SIG-M5 (cell line): Measurements from ENCODE around the gene TBC1D22B.

Experiments used
- DNase-seq: peaks from one replicate; lab custom pipeline; 2025; lab: John Stamatoyannopoulos, UW

Gene TBC1D22B

DNA sequence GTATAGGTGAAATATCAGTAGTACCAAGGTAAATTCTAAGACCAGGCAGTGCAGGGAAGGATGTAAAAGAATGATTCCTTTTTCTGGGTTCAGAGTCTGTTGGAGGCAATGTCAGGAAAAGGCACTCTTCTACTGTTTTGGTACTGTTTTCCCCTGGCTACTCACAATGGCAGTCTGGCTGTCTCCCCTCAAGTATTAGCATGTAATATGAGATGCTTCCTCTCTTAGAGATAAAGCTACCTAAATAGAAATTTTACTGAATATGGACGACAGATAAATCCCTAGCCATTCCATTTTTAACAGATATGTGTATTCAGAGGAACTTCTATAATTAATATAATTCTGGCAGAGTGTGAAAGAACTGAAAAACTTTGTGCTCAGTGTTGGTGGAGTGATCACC is 99.7 kb downstream of the TBC1D22B start:
- no peak for DNase-seq

DNA sequence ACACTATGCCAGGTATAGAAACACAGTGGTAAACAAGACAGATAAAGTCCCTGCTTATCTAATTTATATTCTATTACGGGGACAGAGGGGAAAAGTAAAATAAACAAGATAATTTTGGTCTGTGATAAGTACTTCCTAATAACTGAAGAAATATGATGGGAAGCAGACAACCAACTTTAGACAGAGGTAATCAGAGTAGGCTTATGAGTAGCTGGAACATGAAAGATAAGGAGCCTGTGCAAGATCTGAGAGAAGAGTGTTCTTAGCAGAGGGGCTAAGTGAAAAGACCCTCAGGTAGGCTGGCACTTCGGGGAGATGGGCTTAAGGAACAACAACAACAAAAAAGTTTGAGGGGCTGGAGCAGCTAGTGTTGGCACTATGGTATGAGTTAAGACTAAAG is 100.3 kb downstream of the TBC1D22B start:
- DNase-seq, result no peak

DNA sequence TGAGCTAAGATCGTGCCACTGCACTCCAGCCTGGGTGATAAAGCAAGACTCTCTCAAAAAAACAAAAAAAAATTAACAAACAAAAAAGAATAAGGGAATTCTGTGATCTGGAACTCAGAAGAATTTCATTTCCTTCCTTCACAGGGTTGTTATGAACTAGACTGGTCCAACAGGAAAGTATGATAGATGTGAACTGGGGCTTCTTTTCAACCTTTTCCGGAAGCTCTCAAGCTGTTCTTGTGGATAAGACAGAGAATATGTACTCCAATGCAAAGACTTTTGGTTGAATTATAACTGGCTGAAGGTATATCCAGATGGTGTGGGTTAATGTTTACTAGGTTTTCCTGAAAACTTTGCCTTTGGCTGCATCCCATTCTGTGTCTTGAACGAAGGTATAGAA is 101.5 kb downstream of the TBC1D22B start:
- DNase-seq, result no peak

DNA sequence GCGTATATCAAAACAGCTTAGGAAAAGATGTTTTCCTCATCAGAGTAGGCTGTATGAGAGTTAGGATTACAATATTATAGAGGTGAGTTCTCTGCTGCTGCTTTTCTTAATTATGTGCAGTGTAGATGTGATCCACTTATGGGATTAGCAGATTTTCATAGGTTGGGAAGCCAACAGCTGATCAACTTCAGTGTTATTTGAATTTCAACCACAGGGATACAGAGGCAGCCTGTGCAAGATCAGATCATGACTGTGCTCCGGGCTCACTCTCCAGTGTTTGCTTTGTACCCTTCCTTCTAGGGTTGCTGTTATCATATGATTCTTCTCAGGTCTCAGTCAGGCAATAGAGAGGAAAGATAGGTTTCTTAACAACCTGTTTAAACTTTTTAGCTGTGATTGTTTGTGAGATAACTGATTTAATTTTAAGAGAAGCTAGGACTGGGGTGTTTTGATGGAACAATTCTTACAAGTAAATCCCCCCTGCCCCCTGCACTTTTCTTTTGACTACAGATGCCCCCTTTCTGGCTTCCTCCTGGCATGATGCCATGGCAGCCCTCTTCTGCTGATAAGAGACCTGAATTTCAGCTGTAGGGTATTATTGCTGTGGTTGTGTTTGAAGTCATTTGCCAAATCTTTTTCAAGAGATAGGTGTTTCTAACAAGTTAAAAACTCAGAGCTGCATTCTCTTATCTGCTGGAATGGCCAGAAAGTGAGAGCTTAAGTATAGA is 104.7 kb downstream of the TBC1D22B start:
- DNase-seq, result no peak

DNA sequence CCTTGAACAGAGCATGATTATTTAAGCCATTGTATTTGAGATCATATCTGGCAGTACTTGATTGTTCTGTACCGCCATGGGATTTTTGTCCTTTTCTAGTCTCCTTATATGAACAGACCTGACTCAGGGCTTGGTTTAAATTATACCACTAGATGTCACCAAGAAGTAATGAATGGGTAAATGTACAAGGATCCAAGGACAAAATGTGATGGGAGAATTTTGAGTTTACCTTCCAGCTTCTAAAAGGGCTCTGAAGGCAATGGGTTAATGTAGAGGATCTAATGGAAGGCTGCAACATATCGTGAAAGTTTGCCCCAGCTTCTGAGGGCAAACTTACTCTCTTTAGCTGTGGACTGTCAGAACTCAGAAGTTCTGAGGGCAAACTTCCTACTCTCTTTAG is 108.2 kb downstream of the TBC1D22B start:
- DNase-seq, result no peak

DNA sequence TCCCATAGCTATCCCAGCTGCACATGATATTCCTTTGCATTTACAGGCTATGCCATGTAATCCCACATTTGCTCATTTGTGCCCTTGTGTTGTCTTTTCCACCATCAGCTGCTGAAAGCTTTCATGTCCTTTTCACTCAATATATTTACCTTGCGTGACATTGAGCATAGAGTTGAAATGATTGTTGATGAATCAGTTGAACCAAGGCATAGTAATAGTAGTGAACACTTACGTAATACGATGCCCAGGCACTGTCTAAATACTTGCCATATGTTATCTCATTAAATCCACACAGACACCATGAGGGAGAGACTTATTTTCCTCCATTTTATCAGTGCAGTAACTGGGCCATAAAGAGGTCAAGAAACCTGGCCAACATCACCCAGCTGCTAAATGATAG is 109.3 kb downstream of the TBC1D22B start:
- DNase-seq, result no peak

DNA sequence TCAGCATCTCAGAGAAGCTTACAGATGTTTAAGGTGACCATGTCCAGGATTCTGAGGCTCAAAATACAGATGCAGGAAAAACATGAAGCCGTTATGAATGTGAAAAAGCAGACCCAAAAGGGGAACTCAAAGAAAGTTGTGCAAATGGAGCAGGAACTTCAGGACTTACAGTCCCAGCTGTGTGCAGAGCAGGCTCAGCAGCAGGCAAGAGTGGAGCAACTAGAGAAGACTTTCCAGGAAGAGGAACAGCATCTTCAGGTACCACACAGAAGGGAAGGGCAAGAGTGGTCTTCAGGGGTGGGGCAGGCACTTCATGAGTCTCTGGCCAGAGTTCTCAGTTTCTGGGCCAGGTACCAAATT is 111.4 kb downstream of the TBC1D22B start:
- no peak for DNase-seq

DNA sequence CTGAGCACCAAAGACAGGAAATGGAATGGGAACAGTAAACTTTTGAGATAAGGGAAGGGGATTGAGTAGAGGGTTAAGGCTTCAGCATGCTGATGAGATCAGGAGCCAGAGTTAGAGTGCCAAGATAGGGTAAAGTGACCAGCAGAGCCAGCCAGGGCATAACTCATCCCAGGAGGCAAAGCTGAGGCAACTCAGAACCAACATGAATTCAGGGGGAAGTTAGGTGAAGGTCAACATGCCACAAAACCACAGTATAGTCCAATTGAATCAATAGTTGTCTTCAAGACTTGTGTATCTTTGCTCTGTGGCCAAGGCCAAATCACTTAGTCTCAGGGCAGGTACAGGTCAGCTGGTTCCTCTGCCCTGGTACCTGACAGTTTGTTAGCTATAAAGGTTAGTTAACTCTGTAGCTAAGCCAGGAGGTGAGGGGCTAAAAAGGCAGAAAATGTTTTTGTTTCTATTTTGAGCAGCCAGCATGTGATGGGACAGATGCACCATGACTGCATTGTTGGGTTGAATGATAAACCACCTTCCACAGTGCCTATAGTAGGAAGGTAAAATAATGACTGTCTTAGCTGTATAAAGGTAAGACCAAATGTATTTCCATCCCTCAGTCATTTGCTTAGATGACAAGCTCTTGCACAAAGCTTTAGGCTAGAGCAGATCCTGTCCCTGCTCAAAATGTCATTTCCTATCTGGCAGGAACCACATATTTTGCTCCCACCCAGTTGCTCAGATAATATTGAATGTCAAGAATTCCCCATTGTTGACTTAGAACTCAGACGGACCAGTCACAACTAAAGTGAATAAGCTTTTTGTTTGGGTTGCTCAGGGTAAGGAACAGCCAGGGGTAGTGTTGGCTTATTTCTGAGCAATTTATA is 112.0 kb downstream of the TBC1D22B start:
- no peak for DNase-seq

DNA sequence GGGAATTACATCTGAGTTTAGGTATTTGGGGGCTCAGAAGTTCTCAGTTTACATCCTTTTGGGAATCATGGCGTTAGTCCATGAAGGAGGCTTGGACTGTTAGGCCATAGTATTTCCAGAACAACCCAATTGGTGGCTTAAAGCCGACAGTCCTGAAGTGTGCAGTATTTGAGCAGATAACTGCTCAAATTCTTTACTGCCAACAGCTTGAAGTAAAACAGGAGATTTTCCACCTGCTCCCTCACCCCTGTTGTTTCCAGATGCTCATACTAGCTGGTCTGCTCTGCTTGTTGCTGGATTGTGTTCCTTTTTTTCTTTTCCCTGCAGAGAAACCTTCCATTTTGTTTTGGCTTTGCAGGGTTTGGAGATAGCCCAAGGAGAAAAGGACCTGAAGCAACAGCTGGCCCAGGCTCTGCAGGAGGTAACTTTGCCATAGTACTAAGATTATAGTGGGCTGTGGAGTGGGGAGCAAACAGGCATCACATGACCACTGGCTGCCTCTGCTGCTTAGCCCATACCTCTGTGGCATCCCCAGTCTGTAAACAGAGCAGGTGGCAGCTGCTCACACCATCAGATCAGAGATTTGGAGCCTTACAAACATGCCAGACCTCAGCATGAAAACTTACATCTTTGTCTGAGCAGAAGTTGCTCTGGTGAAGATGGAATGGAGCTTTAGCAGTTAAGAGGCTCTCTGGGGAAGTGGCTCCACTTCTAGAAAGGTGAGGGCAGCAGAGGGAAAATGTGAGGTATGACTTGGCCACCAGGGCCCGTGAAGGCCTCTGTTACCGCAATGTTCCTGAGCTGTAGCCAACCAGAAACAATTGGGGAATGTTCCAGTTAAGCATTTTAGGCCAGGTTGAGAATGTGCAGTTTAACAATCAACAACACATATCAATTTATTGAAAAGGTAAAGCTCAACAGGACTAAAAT is 113.8 kb downstream of the TBC1D22B start:
- DNase-seq, result no peak

DNA sequence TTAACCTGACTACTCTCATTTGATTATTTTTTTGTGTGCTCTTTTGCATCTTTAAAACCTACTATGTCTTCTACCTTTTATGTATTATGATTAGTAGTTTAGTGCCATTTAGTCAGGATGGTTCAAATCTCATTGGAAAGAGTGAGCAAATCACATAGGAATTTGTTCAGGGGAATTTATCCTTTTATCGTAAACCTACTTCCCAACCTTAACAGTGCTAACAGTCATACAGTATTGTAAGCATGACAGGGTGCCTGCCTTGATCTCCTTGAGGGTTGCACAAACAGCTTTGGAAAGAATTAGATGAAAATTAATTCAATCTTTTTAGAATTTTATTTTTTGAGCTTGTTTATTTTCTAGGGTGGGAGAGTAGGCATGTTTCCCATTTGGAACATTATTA is 114.5 kb downstream of the TBC1D22B start:
- no peak for DNase-seq

DNA sequence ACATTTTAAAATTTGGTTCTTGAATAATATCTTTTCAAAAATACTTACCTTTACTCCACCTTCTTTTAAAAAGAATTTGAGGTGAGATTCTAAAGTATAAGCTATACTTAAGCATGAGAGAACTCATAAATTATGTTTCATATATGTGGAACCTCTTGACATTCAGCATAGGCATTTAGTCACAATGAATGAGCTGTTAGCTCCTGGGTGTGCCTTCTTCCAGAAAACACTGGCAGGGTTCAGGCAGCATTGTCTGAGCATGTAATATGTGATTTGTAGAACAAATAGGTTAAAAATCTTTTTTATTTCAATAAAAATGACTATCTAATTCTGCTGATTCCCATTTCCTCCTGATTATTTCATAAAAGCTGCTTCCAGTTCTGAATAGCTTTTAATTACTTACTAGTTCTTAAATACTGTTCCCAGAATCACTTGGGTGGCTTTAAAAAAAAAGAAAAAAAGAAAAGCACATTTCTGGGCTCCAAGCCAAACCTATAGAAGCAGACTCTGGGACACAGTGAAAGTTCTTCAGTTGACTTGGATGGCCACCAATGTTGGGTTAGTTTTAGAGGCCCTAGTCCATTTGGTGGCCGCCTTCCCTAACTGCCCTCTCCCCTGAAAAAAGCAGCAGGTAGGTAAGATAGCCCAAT is 116.4 kb downstream of the TBC1D22B start:
- no peak for DNase-seq

DNA sequence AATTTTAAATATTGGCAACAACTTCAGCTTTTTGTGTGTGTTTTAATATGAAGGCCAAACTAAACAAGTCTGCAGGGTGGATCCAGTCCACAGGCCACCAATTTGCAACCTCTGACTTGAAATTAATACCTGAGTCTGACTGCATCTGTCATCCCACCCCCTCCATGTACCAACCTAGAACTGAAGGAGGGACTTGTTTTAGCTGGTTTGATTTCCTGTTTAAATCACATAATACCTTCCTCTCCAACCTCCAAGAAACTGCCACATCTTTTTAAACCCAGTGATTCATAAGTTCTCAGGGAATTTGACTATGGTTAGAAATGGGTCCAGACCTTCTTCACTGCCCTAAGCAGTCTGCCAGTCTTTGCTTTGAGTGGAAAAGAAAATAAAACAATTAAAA is 117.8 kb downstream of the TBC1D22B start:
- DNase-seq, result no peak

DNA sequence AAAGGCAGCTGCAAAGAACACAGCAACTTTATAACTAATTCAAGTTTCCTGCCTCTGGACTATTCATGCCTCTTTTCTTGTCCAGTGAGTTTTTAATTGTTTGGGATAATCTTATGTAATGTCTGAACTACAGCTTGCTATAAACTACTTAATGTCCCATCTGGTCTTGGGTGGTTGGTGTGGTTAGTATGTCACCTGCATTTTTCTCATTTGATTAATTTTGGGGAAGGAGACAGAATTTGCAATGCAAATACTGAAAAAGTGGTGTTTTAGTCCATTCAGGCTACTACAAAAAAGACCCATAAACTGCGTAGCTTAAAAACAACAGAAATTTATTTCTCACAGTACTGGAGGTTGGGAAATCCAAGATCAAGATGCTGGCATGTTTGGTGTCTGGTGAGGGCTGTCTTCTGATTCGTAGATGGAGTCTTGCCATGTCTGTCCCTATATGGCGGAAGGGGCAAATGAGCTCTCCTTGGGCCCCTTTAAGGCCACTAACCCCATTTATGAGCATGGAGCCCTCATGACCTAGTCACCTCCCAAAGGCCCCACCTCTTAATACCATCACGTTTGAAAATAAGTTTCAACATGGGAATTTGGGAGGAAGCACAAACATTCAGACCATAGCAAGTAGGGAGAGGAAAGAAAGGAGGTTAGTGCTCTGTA is 118.6 kb downstream of the TBC1D22B start:
- DNase-seq, result no peak

DNA sequence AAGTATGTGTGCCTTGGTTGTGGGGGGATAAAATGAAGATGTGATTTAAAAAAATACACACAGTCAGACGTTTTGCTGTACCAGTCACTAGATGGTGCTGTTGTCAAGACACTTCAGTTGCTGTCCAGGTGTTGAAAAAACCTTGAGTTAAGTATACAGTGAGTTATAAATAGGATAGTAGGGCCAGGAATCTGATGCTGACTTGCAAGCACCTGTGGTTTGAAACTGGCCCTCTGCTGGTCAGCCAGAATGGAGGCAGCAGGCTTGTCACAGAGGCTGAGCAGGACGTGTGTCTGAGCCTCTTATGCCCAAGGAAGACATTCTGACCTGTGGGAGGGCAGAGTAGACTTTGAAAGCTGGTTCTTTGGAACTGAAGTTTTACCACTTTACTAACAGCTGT is 124.0 kb downstream of the TBC1D22B start:
- no peak for DNase-seq
